Spleen (tissue), 11 donors: Measurements from ENCODE around the gene CFAP251. TPM values are rescaled to one million over a fixed set of nuclear protein-coding genes. Genes with fewer than 3 reads are reported as not detected.
A peak's percentile ranks its signal among the peaks of the same experiment; 100 is the strongest.

Source experiments
- DNase-seq: peaks from one replicate; pipeline ENCODE4 v3.0.0-alpha.2; 2020
- H3K27ac ChIP-seq, 8 donors: fragments of 200-600 bp; sonication (generic) in 7 of 8; 1 replicate in 4 of 8; 2 replicates in 4 of 8; pipeline versions ENCODE4 v1.5.0 to v1.8.0; 2016 to 2021; ENCODE audit warnings: inconsistent platforms in 4 of 8, mild to moderate bottlenecking in 4 of 8, moderate library complexity in 1 of 8
- H3K27me3 ChIP-seq, 7 donors: fragments of 200-600 bp; sonication (generic) in 6 of 7; replicated peaks in 1 of 7; 1 replicate in 4 of 7; 2 replicates in 3 of 7; pipeline versions ENCODE4 v1.5.0 to v1.8.0; 2016 to 2021; ENCODE audit warnings: inconsistent platforms in 3 of 7, mild to moderate bottlenecking in 1 of 7
- H3K36me3 ChIP-seq, 6 donors: fragments of 200-600 bp; sonication (generic) in 5 of 6; 1 replicate in 4 of 6; 2 replicates in 2 of 6; pipeline versions ENCODE4 v1.5.0 to v1.8.0; 2016 to 2021; ENCODE audit warnings: inconsistent platforms in 2 of 6
- H3K4me1 ChIP-seq, 6 donors: fragments of 200-600 bp; sonication (generic) in 5 of 6; 1 replicate in 3 of 6; 2 replicates in 3 of 6; pipeline versions ENCODE4 v1.5.0 to v1.8.0; 2016 to 2021; ENCODE audit warnings: inconsistent platforms in 3 of 6
- H3K4me3 ChIP-seq, 8 donors: fragments of 200-600 bp; sonication (generic) in 7 of 8; 1 replicate in 4 of 8; 2 replicates in 4 of 8; pipeline versions ENCODE4 v1.5.0 to v1.8.0; 2016 to 2021; ENCODE audit warnings: inconsistent platforms in 4 of 8, mild to moderate bottlenecking in 4 of 8, moderate library complexity in 2 of 8
- H3K9me3 ChIP-seq, 8 donors: fragments of 200-600 bp; sonication (generic) in 7 of 8; 1 replicate in 4 of 8; 2 replicates in 4 of 8; pipeline versions ENCODE4 v1.5.0 to v1.8.0; 2016 to 2021; ENCODE audit warnings: inconsistent platforms in 4 of 8
- POLR2A ChIP-seq, 3 donors: fragments of 450-650 bp; IDR thresholded peaks; one replicate each; pipeline ENCODE4 v1.5.1; 2017; ENCODE audit warnings: antibody characterized with exemption in 3 of 3, mild to moderate bottlenecking in 1 of 3
- POLR2AphosphoS5 ChIP-seq, 3 donors: sonication (generic); formaldehyde crosslinking; IDR thresholded peaks; one replicate each; pipeline ENCODE4 v1.5.1; 2017; ENCODE audit warnings: antibody characterized with exemption in 3 of 3
- WGBS, 5 donors: extraction: QIAGEN DNeasy Blood & Tissue Kit in 3 of 5; methylation state at CpG; one replicate each; pipeline versions ENCODE4 v1.1.5 to v1.1.7; 2013 to 2018; 5-methylcytosine and 5-hydroxymethylcytosine counted together
- intact Hi-C: fragments of 100-400 bp; cut with DNase I; formaldehyde crosslinking; loops from one replicate; pipeline ENCODE4 v1.15.0; 2023; ENCODE audit warnings: low total_unique reads
- polyA plus RNA-seq, 3 donors: library from polyadenylated mRNA; stranded (reverse); fragments of 200-250 nt; gene quantifications; one replicate each; pipeline ENCODE4 v1.2.1, GENCODE V29; 2013
- total RNA-seq, 7 donors: library from RNA; depleted of rRNA in 3 of 7; stranded (reverse); fragments of >200 nt in 3 of 7; fragmentation: NEBNext Ultra II Directional in 4 of 7; extraction: Animal tissue kit (Norgen Biotek cat#: 25700) in 4 of 7; gene quantifications; one replicate each; pipeline versions ENCODE4 v1.1.0 to v1.2.1, GENCODE V29; 2016 to 2021
- TF ChIP-seq, protein P1 (sequence below), 11 experiments: fragments of 200-600 bp in 7 of 11; fragments of 450-650 bp in 4 of 11; sonication (generic) in 4 of 11; IDR thresholded peaks in 8 of 11; conservative IDR thresholded peaks in 3 of 11; 1 replicate in 7 of 11; 2 replicates in 4 of 11; pipeline versions ENCODE4 v1.4.0 to v1.8.0; 2016 to 2021; ENCODE audit warnings: antibody characterized with exemption in 11 of 11, inconsistent platforms in 4 of 11, mild to moderate bottlenecking in 1 of 11
- donor health status: healthy with polysubstance abuse.
- donor health status: DM: no; HTN: no; CAD: no; lungs with moderate emphysema.
- donor health status: DM: no; HTN: no; CAD: no.
- donor health status: Bipolar disorder and iron deficiency.
- donor health status: healthy.
- donor health status: DM: no; HTN: no; CAD: no.
- donor health status: DM: yes; HTN: yes; CAD: no.

Gene CFAP251
- total and polyA plus RNA-seq, 10 donors: 1.3 to 10.5 (median 3.6) TPM

GRCh38 chr12:121899590-121899989 lies 18.8 kb upstream of the CFAP251 start:
- no peaks in the 10 kb centered on the region for H3K27me3 ChIP-seq
- no peak overlapping the region for H3K27ac ChIP-seq
- TF ChIP-seq POLR2A (IDR thresholded peaks at IDR 0.05): no peak
- peak in 1 of 3 donors; percentile 33 for TF ChIP-seq POLR2AphosphoS5 (IDR thresholded peaks at IDR 0.05)
- intact Hi-C loops: loop anchor here (10.0 kb wide), 1 partner anchor 195 kb away; no protein-coding TSS in a partner anchor
- DNase-seq: no peak
- no peaks in the 10 kb centered on the region for H3K4me1 ChIP-seq
- H3K9me3 ChIP-seq: no peaks in the 10 kb centered on the region
- H3K36me3 ChIP-seq: peaks cover 2 to 100% (median 92%) of the 10 kb centered on the region in 6 donors
- no peak overlapping the region for H3K4me3 ChIP-seq
- WGBS, 5 donors: 87 to 95% (median 95%) methylated on average over 7 to 14 of the region's 14 CpGs

- DNase-seq: no peak
- Histone ChIP-seq H3K4me3 (no peak overlapping the region), H3K36me3 (peaks cover 0 to 100% (median 91%) of the 10 kb centered on the region in 6 donors), H3K27me3 (no peaks in the 10 kb centered on the region), H3K27ac (no peak overlapping the region), H3K9me3 (no peaks in the 10 kb centered on the region), H3K4me1 (peaks cover 0 to under 1% (median 0%) of the 10 kb centered on the region in 6 donors)
- TF ChIP-seq, protein P1, sequence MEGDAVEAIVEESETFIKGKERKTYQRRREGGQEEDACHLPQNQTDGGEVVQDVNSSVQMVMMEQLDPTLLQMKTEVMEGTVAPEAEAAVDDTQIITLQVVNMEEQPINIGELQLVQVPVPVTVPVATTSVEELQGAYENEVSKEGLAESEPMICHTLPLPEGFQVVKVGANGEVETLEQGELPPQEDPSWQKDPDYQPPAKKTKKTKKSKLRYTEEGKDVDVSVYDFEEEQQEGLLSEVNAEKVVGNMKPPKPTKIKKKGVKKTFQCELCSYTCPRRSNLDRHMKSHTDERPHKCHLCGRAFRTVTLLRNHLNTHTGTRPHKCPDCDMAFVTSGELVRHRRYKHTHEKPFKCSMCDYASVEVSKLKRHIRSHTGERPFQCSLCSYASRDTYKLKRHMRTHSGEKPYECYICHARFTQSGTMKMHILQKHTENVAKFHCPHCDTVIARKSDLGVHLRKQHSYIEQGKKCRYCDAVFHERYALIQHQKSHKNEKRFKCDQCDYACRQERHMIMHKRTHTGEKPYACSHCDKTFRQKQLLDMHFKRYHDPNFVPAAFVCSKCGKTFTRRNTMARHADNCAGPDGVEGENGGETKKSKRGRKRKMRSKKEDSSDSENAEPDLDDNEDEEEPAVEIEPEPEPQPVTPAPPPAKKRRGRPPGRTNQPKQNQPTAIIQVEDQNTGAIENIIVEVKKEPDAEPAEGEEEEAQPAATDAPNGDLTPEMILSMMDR (IDR thresholded peaks at IDR 0.05 in 8 of 11, conservative IDR thresholded peaks at IDR 0.05 in 3 of 11): no peak
- TF ChIP-seq POLR2A (IDR thresholded peaks at IDR 0.05) (no peak), POLR2AphosphoS5 (IDR thresholded peaks at IDR 0.05) (no peak)
- intact Hi-C loops: no loop called here
- 71 to 98% (median 86%) methylated on average over 1 to 2 of the region's 2 CpGs for WGBS, 5 donors
Observed at GRCh38 chr12:121903202-121903601, 15.2 kb upstream of the CFAP251 start.

GRCh38 chr12:121905746-121906145 lies 12.6 kb upstream of the CFAP251 start:
- TF ChIP-seq, protein P1 (IDR thresholded peaks at IDR 0.05 in 8 of 11, conservative IDR thresholded peaks at IDR 0.05 in 3 of 11): no peak
- TF ChIP-seq POLR2AphosphoS5 (IDR thresholded peaks at IDR 0.05): no peak
- Histone ChIP-seq H3K27ac (no peak overlapping the region), H3K36me3 (peaks cover 0 to 100% (median 88%) of the 10 kb centered on the region in 6 donors), H3K4me3 (no peak overlapping the region), H3K27me3 (no peaks in the 10 kb centered on the region), H3K4me1 (peaks cover 0 to 6% (median 0%) of the 10 kb centered on the region in 6 donors), H3K9me3 (no peaks in the 10 kb centered on the region)
- DNase-seq: no peak
- 79 to 94% (median 88%) methylated on average over 4 of the region's 4 CpGs for WGBS, 5 donors
- intact Hi-C loops: no loop called here

DNA sequence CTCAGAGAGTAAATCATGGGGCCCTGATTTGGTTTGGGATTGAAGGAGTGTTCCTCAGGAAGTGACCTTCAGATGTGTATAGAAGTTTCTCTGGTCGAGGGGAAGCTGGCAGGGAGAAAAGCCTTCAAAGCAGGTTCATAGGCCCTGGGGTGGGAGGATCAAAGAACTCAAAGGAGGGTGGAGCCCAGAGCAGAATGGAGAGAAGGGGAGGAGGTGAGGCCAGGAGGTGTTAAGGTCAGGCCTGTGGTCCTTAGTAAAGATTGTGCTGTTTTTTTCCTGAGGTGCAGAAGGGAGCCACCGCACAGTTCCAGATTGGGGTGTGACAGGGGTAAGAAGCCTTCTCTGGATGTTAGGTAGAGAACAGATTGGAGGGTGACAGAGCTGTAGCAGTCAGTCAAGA lies 9.7 kb upstream of the CFAP251 start:
- intact Hi-C loops: no loop called here
- WGBS, 5 donors: 57 to 66% (median 62%) methylated on average over 2 of the region's 2 CpGs
- H3K4me3 ChIP-seq: no peak overlapping the region

More for the DNA sequence above, 9.7 kb upstream of the CFAP251 start:
- H3K9me3 ChIP-seq: no peaks in the 10 kb centered on the region
- H3K27ac ChIP-seq: peak overlapping the region in 3 of 8 donors; percentile 13 to 46 (median 17)
- no peak for DNase-seq
- H3K27me3 ChIP-seq: no peaks in the 10 kb centered on the region
- TF ChIP-seq POLR2A (IDR thresholded peaks at IDR 0.05) (no peak), POLR2AphosphoS5 (IDR thresholded peaks at IDR 0.05) (no peak)
- TF ChIP-seq, protein P1 (IDR thresholded peaks at IDR 0.05 in 8 of 11, conservative IDR thresholded peaks at IDR 0.05 in 3 of 11): no peak
- H3K36me3 ChIP-seq: peaks cover 0 to 99% (median 70%) of the 10 kb centered on the region in 6 donors
- H3K4me1 ChIP-seq: peaks cover 0 to 6% (median 0%) of the 10 kb centered on the region in 6 donors
